Adipocyte (in vitro differentiated cells): Measurements from ENCODE around the gene ZNF438.
A peak's percentile ranks its signal among the peaks of the same experiment; 100 is the strongest.

Experiments used
- DNase-seq: peaks from one replicate; pipeline ENCODE4 v3.0.0-alpha.2; 2015; ENCODE audit warnings: low read depth
- H3K27me3 ChIP-seq: replicated peaks from 2 replicates; pipeline ENCODE4 v1.7.0; 2013; ENCODE audit warnings: mild to moderate bottlenecking, low read length, moderate library complexity; ENCODE audit not compliant: control insufficient read depth, insufficient read depth
- H3K36me3 ChIP-seq: 2 replicates; pipeline ENCODE4 v1.7.0; 2013; ENCODE audit warnings: low read length, mild to moderate bottlenecking, moderate library complexity; ENCODE audit not compliant: control insufficient read depth, insufficient read depth, severe bottlenecking
- H3K4me1 ChIP-seq: 2 replicates; pipeline ENCODE4 v1.7.0; 2013; ENCODE audit warnings: mild to moderate bottlenecking, low read length, moderate library complexity; ENCODE audit not compliant: control insufficient read depth, insufficient read depth
- H3K4me3 ChIP-seq: 2 replicates; pipeline ENCODE4 v1.7.0; 2013; ENCODE audit warnings: mild to moderate bottlenecking, low read length, moderate library complexity
- H3K9ac ChIP-seq: 2 replicates; pipeline ENCODE4 v1.7.0; 2013; ENCODE audit warnings: mild to moderate bottlenecking, low read length, moderate library complexity
- H3K9me3 ChIP-seq: 2 replicates; pipeline ENCODE4 v1.7.0; 2013; ENCODE audit warnings: mild to moderate bottlenecking, low read length, moderate library complexity; ENCODE audit not compliant: control insufficient read depth

The ZNF438 gene

GRCh38 chr10:31011017-31011664, 20.5 kb downstream of the ZNF438 start:
- Histone ChIP-seq H3K9me3 (no peaks in the 10 kb centered on the region), H3K27me3 (no peaks in the 10 kb centered on the region)
- no peak for DNase-seq

GRCh38 chr10:31010062-31010461, 21.6 kb downstream of the ZNF438 start:
- H3K4me3 ChIP-seq: no peak overlapping the region
- no peaks in the 10 kb centered on the region for H3K9me3 ChIP-seq
- peaks cover 30% of the 10 kb centered on the region for H3K4me1 ChIP-seq
- DNase-seq: no peak
- no peak overlapping the region for H3K9ac ChIP-seq
- no peaks in the 10 kb centered on the region for H3K27me3 ChIP-seq
- no peaks in the 10 kb centered on the region for H3K36me3 ChIP-seq

More at GRCh38 chr10:31011017-31011664, 20.5 kb downstream of the ZNF438 start:
- Histone ChIP-seq H3K4me3 (no peak overlapping the region), H3K4me1 (peaks cover 26% of the 10 kb centered on the region), H3K36me3 (no peaks in the 10 kb centered on the region), H3K9ac (no peak overlapping the region)

- Histone ChIP-seq H3K9ac (no peak overlapping the region), H3K4me3 (no peak overlapping the region), H3K27me3 (no peaks in the 10 kb centered on the region), H3K36me3 (no peaks in the 10 kb centered on the region), H3K4me1 (peaks cover 38% of the 10 kb centered on the region), H3K9me3 (no peaks in the 10 kb centered on the region)
- DNase-seq: no peak
Measured at GRCh38 chr10:31005895-31006294, 25.8 kb downstream of the ZNF438 start.

- DNase-seq: peak; percentile 51
- Histone ChIP-seq H3K4me3 (peak overlapping the region; percentile 24), H3K36me3 (no peaks in the 10 kb centered on the region), H3K27me3 (no peaks in the 10 kb centered on the region), H3K9ac (no peak overlapping the region), H3K9me3 (no peaks in the 10 kb centered on the region), H3K4me1 (peaks cover 47% of the 10 kb centered on the region)
Measured at GRCh38 chr10:31004611-31005193, 27.0 kb downstream of the ZNF438 start.

- H3K27me3 ChIP-seq: no peaks in the 10 kb centered on the region
- no peaks in the 10 kb centered on the region for H3K36me3 ChIP-seq
- H3K4me1 ChIP-seq: peaks cover 51% of the 10 kb centered on the region
- H3K9ac ChIP-seq: no peak overlapping the region
- no peak for DNase-seq
- H3K9me3 ChIP-seq: no peaks in the 10 kb centered on the region
- H3K4me3 ChIP-seq: no peak overlapping the region
Measured at GRCh38 chr10:31001740-31002139, 29.9 kb downstream of the ZNF438 start.

- DNase-seq: peak; percentile 24
- no peak overlapping the region for H3K4me3 ChIP-seq
- H3K9me3 ChIP-seq: peaks cover under 1% of the 10 kb centered on the region
- H3K4me1 ChIP-seq: peaks cover 52% of the 10 kb centered on the region
- H3K36me3 ChIP-seq: no peaks in the 10 kb centered on the region
- H3K9ac ChIP-seq: no peak overlapping the region
- H3K27me3 ChIP-seq: no peaks in the 10 kb centered on the region
Measured at GRCh38 chr10:31000867-31001266, 30.8 kb downstream of the ZNF438 start.

- no peak for DNase-seq
- Histone ChIP-seq H3K27me3 (no peaks in the 10 kb centered on the region), H3K36me3 (no peaks in the 10 kb centered on the region), H3K9me3 (peaks cover 7% of the 10 kb centered on the region), H3K9ac (no peak overlapping the region), H3K4me3 (no peak overlapping the region), H3K4me1 (peaks cover 51% of the 10 kb centered on the region)
Measured at GRCh38 chr10:31000071-31000782, 31.4 kb downstream of the ZNF438 start.

GRCh38 chr10:30999070-30999712, 32.5 kb downstream of the ZNF438 start:
- peaks cover 4% of the 10 kb centered on the region for H3K36me3 ChIP-seq
- H3K9me3 ChIP-seq: peaks cover 17% of the 10 kb centered on the region
- peak overlapping the region; percentile 77 for H3K4me3 ChIP-seq
- H3K4me1 ChIP-seq: peaks cover 40% of the 10 kb centered on the region
- H3K9ac ChIP-seq: peak overlapping the region; percentile 80
- peak; percentile 55 for DNase-seq
- H3K27me3 ChIP-seq: no peaks in the 10 kb centered on the region

- Histone ChIP-seq H3K36me3 (peaks cover 7% of the 10 kb centered on the region), H3K4me1 (peaks cover 48% of the 10 kb centered on the region), H3K4me3 (peak overlapping the region; percentile 63), H3K9ac (peak overlapping the region; percentile 23), H3K9me3 (peaks cover 19% of the 10 kb centered on the region), H3K27me3 (no peaks in the 10 kb centered on the region)
- DNase-seq: no peak
Measured at GRCh38 chr10:30997536-30998235, 34.0 kb downstream of the ZNF438 start.

GRCh38 chr10:30996481-30997005, 35.1 kb downstream of the ZNF438 start:
- DNase-seq: no peak
- H3K4me1 ChIP-seq: peaks cover 60% of the 10 kb centered on the region
- H3K4me3 ChIP-seq: peak overlapping the region; percentile 63

More at GRCh38 chr10:30996481-30997005, 35.1 kb downstream of the ZNF438 start:
- peaks cover 7% of the 10 kb centered on the region for H3K36me3 ChIP-seq
- H3K27me3 ChIP-seq: no peaks in the 10 kb centered on the region
- peaks cover 19% of the 10 kb centered on the region for H3K9me3 ChIP-seq
- H3K9ac ChIP-seq: peak overlapping the region; percentile 23
